HG03159 (cell line): ENCODE results near the gene CAPN2.
"Not testable (repeated sequence)": the region's sequence is repeated elsewhere in the genome, so short reads cannot be mapped to it uniquely, and the experiment has no call there.

Experiments
- ATAC-seq: cut with Tn5 transposase; IDR thresholded peaks from one replicate; pipeline ENCODE4 v1.9.1; 2021; ENCODE audit warnings: mild to moderate bottlenecking, moderate library complexity; ENCODE audit not compliant: unreplicated experiment

CAPN2 gene

GRCh38 chr1:223738465-223739365, 26.4 kb downstream of the CAPN2 start:
- no peak for ATAC-seq

DNA sequence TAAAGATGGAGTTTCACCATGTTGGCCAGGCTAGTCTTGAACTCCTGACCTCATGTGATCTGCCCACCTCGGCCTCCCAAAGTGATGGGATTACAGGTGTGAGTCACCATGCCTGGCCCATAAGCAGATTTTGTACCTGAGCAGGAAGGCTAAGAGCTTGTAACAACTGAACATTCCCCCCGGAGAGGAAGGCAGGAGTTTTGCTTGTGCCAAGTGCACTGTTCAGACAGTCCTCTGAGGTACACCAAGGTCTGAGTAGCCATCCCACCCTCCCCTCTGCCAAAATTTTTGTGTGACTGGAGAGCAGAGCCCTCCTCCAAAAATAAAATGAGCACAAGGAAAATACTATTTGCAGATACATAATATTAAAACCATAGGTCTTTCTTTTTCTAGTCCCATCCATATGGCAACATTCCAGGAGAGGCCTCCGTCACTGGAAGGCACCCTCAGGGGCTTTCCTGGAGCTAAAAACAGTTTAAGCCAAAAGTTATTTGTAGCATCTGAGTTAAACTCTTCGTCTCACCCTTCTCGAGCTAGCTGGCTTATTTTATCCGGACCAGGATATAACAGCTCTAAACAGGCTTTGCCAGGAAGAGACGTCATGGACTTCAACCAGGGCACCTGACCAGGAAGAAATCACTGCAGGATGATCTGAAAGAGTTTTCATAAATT, 27.2 kb downstream of the CAPN2 start:
- no peak for ATAC-seq

- ATAC-seq = not testable (repeated sequence)
These were observed 27.8 kb downstream of the CAPN2 start for GRCh38 chr1:223740038-223740736.

DNA sequence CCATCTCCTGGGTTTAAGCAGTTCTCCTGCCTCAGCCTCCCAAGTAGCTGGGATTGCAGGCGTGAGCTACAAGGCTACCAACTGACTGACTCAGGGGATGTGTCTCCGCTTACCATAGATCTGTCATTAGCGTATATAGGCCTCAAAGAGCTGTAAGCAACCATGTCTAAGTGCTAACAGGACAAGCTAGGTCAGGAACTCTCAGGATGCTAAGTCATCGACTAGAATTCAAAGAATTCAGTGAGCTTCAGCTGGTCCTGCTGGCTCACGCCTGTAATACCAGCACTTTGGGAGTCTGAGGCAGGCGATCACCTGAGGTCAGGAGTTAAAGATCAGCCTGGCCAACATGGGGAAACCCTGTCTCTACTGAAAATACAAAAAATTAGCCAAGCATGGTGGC, 29.5 kb downstream of the CAPN2 start:
- no peak for ATAC-seq

GRCh38 chr1:223742856-223743517, 30.6 kb downstream of the CAPN2 start:
- ATAC-seq = no peak

DNA sequence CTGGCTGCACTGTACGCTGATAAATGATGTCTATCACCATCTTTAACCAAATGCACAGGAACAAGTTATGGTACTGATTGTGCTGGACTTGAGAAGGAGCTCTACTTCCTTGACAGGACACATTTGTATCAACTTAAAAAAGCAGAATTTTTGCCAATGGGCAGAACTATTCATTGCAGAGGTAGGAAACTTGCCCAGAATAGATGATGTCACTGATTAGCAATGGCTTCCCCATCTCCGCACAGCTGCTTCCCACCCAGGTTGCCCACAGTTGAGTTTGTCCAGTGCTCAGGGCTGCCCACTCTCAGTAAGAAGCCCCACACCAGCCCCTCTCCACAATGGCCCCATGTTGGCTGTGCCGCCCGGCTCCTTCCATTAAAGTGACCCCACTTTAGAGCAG, 33.4 kb downstream of the CAPN2 start:
- ATAC-seq = no peak

GRCh38 chr1:223747838-223748335, 35.5 kb downstream of the CAPN2 start:
- ATAC-seq = no peak

DNA sequence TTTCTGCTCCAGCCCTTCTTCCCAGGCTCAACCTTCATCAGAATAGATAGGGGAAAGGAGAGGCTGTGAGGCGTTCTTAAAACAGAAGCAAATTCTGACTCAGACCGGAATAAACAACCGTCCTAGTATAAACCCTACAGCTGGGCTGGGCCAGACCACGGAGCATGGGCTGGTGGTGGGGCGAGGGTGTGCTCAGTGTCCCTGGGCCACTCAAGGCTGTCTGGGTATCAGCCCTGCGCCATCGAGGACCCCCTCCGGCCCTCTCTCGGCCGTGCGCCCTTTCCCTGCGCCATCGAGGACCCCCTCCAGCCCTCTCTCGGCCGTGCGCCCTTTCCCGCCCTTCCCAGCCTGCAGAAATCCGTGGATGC, 36.0 kb downstream of the CAPN2 start:
- no peak for ATAC-seq

DNA sequence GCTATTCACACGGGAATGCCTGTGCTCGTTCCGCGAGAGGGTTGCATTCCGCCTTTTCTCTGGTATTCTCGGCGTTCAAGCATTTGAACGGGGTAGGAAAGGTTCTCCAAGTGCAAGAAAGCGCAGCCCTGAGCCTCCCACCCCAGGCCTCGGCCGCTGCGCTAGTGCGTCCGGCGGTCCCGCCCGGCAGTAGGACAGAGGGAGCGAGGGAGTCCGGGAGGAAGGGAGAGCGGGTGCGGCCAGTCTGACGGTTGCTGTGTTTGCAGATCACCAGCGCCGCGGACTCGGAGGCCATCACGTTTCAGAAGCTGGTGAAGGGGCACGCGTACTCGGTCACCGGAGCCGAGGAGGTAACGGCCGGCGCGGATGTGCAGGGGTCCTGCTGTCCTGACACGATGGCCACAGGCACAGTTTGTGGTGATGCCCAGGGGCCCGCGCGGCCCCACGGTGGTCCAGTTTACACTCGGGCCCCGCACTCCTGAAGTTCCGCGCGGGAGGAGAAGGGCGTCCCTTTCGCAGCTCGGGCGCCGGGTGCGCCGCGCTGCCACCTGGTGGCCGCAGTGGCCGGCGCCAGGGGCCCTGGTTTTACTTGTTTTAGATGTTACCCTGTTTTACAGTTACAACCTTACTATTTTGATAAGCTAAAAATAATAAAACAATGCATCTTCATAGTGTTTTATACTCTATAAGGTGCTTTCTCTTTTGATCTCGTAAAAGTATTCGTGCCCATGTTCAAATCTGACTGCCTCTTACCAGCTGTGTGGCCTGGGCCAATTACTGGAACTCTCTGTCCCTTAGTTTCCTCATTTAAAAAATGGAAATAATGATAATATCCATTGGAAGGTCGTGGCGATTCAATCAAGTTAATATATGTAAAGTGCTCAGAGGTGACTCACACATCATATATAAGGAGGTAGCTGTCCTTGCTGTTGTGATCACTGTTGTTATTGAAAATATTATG, 36.7 kb downstream of the CAPN2 start:
- peak; percentile 91 for ATAC-seq

DNA sequence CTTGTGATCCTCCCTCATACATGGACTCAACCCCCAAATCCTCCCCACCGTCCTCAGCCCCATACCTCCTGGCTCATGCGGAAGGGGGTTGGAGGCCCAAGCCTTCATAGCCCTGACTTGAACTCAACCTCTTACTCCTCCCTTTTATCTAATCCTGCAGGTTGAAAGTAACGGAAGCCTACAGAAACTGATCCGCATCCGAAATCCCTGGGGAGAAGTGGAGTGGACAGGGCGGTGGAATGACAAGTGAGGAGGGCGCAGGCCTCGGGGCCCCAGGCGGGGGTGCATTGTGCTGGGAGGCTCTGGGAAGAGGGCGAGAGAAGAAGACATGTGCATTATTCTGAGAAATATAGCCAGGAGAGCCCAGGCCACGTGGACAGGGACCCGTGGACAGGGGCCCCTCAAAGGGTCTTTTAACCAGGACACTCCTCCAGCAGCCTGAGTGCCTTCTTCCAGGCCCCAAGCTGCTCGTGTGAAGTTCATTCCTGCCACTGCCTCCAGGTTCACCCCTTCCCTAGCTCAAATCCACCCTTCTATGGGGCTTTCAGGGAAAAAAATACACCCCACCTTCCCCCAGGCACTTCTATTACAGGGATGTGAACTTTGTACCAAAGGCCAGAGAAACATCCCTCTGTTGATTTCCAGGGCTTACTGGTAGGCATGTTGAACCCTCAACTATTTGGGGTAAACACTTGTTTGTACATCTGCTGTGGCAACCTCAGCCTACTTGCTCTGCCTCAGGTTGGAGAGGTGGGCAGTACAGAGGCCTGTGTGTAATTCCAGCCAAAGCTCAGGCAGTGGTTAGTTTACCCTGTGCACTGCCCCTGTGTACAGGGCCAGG, 38.6 kb downstream of the CAPN2 start:
- no peak for ATAC-seq

DNA sequence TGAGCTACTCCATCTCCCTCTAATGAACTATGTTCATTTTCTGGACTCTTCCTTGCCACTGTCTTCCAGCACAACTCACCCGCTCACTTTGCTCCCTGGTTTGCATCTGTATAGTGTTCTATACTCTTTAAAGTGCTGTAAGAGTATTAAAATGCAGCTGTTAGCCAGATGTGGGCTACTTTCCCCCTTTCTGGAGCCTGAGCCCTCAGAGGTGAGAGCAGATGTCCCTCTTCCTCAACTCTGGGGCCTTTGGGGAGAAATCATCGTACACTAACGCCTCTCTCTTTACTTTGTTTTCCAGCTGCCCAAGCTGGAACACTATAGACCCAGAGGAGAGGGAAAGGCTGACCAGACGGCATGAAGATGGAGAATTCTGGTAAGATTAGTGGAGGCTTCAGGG, 39.4 kb downstream of the CAPN2 start:
- no peak for ATAC-seq

GRCh38 chr1:223752721-223753515, 40.6 kb downstream of the CAPN2 start:
- no peak for ATAC-seq

DNA sequence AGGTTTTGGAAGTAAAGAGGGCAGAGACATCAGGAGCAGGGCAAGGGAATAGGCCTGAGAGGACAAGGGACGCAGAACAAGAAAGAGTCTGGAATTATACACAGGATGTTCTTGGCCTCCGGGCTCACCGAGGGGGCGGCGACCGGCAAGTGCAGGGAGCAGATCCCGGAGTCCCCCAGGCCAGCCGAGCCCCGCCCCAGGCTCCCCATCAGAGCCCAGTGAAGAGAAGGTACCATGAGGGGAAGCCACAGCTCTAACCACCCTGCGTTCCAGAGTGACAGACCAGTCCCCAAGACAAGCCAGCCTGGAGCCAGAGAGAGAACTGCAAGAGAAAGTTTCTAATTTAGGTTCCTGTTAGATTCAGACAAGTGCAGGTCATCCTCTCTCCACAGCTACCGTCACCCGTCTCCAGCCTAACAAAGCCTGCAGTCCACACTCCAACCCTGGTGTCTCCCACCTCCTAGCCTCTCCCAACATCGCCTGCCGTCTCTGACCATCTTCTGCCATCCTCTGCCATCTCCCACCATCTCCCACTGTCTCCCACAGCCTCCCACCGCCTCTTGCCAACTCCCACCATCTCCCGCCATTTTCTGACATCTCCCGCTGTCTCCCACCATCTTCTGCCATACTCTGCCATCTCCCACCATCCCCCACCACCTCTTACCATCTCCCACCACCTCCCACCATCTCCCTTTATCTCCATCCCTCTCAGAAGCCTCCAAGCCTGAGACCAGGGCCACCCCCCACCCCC, 42.5 kb downstream of the CAPN2 start:
- no peak for ATAC-seq

DNA sequence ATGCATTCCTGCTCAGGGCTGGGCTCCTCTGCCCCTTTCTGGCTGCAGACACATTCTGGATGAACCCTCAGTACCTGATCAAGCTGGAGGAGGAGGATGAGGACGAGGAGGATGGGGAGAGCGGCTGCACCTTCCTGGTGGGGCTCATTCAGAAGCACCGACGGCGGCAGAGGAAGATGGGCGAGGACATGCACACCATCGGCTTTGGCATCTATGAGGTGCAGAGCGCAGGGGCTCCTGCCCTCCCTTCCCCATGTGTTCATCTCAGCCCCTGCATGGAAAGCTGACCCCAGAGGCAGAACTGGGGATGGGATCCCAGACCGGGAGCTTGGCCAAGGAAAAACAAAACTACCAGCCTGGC, 43.1 kb downstream of the CAPN2 start:
- ATAC-seq = no peak

- no peak for ATAC-seq
These were observed 43.8 kb downstream of the CAPN2 start for GRCh38 chr1:223755992-223756775.

DNA sequence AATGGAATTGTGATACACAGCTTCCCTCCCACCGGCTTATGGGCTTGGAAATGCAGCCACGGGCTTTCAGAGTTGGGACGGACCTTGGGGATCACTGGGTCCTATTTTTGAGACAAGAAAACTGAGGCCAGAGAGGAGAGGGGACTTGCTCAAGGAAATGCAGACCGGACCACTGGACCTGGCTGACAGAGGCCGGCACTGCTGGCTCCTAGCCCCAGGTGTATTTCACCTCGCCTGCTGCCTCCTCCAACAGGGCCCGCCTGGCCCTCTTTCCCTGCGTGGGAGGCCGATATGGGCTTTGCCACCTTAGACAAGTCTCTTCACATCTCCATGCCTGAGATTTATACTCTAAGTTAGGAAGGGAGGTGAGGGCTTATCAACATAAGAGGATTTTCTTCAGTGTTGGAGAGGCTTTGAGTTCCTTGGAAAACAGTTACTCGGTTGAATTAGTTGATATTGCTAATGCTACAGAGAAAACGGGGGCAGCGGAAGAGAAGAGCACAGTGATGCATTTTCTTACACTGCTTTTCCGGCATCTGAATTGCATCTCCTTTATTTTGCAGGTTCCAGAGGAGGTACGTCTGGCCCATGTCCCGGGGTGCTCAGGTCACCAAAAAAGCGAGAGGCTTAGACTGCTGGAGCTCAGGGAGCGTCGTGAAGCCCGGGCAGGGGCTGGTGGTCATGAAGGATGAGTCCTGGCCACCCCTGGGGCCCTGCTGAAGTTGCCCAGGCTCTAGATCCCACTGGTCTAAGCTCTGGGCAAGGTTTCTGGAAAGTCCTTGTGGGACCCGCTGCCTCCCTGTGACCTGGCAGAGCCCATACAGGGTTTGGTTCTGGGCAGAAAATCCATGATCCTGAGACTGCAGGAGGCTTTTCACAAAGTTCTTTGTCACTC, 44.7 kb downstream of the CAPN2 start:
- ATAC-seq = no peak
